ENCODE results near the gene LGALS3BP. TPM values are rescaled to one million over a fixed set of nuclear protein-coding genes. Genes with fewer than 3 reads are reported as not detected.

Gene LGALS3BP
- total and polyA plus RNA-seq, 2 experiments from 2014 or later, result 185 to 213 TPM

DNA sequence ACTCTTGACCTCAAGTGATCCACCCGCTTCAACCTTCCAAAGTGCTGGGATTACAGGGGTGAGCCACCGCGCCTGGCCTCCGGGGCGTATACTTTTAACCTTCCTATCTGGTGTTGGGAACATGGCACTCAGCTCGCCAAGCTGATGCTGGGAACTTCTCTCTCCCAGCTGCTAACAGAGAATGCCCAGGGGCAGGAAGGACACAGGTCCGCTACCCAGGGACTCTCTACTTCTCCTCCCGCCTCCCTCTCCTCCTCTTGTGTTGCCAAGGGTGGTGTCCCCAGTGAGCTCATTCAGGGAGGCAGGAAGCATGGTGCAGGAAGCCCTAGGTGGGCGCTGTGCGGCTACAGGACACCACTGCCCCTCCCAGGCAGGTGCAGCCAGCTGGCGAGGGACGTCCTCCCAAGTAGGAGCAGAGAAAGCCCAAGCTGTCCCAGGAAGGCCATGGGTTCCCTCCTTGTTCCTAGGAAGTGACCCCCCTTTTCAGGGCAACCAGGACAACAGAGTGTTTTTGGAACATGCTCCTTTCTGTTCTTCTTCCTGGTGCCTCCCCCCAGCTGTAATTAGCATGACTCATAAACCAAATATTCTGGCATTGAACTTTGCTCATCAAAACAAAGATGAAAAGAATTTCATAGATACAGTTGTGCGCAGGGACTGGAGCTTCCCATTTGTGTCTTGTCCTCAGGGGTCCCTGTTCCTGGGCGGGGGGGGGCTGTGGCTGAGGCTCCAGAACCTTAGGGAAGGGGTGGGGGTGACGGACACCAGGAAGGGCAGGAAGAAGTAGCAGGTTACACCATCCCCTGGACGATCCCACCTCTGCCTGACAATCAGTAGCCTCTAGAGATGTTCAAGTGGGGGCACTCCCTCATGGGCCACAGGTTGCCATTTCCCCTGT, 46.9 kb upstream of the LGALS3BP start:
- no peak overlapping the region for H3K4me3 ChIP-seq
- H3K9me3 ChIP-seq (ENCODE audit: low read depth), result no peaks in the 10 kb centered on the region
- no peaks in the 10 kb centered on the region for H3K36me3 ChIP-seq
- TF ChIP-seq, protein P1, sequence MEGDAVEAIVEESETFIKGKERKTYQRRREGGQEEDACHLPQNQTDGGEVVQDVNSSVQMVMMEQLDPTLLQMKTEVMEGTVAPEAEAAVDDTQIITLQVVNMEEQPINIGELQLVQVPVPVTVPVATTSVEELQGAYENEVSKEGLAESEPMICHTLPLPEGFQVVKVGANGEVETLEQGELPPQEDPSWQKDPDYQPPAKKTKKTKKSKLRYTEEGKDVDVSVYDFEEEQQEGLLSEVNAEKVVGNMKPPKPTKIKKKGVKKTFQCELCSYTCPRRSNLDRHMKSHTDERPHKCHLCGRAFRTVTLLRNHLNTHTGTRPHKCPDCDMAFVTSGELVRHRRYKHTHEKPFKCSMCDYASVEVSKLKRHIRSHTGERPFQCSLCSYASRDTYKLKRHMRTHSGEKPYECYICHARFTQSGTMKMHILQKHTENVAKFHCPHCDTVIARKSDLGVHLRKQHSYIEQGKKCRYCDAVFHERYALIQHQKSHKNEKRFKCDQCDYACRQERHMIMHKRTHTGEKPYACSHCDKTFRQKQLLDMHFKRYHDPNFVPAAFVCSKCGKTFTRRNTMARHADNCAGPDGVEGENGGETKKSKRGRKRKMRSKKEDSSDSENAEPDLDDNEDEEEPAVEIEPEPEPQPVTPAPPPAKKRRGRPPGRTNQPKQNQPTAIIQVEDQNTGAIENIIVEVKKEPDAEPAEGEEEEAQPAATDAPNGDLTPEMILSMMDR (IDR thresholded peaks at IDR 0.05; ENCODE audit: low read depth, low read length), result no peak
- H3K4me1 ChIP-seq (ENCODE audit: low read depth), result peaks cover 41% of the 10 kb centered on the region
- DNase-seq (ENCODE audit: low read depth in 1 of 2, low spot score in 1 of 2), result peak in 1 of 2 donors; percentile 85
- H3K27ac ChIP-seq, result peak overlapping the region; percentile 61
- peaks cover 21% of the 10 kb centered on the region for H3K27me3 ChIP-seq

DNA sequence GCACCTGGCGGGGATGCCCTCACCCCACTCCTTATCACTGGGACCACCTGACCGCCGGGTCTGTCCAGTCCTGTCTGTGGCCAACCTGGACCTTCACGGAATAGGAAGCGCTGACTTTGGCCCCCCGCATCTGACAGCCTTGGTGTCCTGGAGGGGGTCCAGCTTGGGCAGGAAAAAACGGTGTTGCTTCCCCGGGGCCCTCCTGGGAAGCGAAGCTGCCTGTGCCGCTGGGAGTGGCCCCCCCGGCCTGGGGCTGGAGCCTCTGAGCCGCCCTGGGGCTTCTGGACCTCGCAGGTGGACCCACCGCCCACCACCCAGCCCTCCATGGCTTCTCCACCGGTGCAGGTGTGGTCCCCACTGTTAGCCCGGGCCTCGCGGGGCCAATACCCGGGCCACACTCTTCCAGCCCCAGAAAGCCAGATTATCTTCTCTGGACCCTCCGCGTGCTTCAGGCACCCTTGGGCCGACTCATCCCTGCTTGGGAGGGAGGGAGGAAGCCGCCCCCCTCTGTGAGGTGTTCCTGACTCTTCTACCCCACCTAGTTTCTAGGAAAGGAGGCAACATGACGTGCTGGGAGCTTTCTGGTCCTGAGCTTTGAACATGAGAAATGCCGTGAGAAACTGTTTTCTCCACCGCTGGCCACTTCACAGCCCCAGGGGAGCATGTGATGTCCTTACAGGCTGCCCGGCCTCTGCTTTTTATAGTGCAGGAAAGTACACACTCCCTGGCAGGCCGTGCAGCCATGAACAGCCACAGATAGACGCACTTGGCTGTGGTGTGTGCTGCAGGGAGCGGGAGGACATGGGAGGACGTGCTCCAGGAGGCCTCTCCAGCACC, 45.4 kb upstream of the LGALS3BP start:
- peak; percentile 48 to 49 for DNase-seq (ENCODE audit: low read depth in 1 of 2, low spot score in 1 of 2)
- no peaks in the 10 kb centered on the region for H3K36me3 ChIP-seq
- peaks cover 21% of the 10 kb centered on the region for H3K27me3 ChIP-seq
- H3K27ac ChIP-seq, result no peak overlapping the region
- H3K9me3 ChIP-seq (ENCODE audit: low read depth), result no peaks in the 10 kb centered on the region
- TF ChIP-seq, protein P1 (IDR thresholded peaks at IDR 0.05; ENCODE audit: low read depth, low read length), result no peak
- H3K4me3 ChIP-seq, result peak overlapping the region; percentile 42
- peaks cover 46% of the 10 kb centered on the region for H3K4me1 ChIP-seq (ENCODE audit: low read depth)

DNA sequence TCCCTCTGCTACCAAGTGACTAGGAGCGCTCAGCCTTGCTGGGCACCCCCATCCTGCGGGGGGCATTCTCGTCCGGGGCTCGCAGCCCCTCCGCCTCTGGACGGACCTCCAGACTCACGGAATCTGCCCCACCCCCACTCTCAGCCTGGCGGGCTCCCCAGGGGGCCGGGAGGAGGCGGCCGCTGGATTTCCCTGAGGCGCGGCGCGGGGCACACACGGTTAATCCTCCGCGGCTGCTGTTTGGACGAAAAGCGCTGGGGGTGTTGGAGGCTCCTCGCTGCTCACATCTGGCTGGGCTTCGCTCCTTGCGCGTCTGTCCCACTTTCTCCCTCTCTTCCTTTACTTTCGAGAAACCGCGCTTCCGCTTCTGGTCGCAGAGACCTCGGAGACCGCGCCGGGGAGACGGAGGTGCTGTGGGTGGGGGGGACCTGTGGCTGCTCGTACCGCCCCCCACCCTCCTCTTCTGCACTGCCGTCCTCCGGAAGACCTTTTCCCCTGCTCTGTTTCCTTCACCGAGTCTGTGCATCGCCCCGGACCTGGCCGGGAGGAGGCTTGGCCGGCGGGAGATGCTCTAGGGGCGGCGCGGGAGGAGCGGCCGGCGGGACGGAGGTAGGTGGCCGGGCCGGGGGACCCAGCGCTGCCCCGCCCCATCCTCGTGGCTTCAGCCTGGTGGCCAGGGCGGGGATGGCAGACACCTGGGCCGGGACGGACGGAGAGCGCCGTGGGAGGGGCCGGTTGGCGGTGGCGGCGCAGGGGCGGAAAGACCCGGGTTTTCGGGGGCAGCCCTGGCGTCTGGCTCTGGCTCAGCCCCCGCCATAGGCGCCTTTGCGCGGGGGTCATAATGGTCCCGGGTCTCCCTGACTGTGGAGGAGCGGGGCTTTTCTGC, 44.4 kb upstream of the LGALS3BP start, which contains the start of gene C1QTNF1:
C1QTNF1 (plus strand) TSS at position 284 of the 886 bp plus-strand sequence. CDS start 19,800 bp downstream, outside the sequence.
- Histone ChIP-seq H3K27me3 (peaks cover 12% of the 10 kb centered on the region), H3K9me3 (ENCODE audit: low read depth) (no peaks in the 10 kb centered on the region), H3K4me1 (ENCODE audit: low read depth) (peaks cover 56% of the 10 kb centered on the region), H3K36me3 (no peaks in the 10 kb centered on the region), H3K4me3 (peak within 1 kb of the TSS; percentile 42), H3K27ac (no peak within 1 kb of the TSS)
- DNase-seq (ENCODE audit: low read depth in 1 of 2, low spot score in 1 of 2), result peak; percentile 68 to 88
- TF ChIP-seq, protein P1 (IDR thresholded peaks at IDR 0.05; ENCODE audit: low read depth, low read length), result peak; percentile 27

DNA sequence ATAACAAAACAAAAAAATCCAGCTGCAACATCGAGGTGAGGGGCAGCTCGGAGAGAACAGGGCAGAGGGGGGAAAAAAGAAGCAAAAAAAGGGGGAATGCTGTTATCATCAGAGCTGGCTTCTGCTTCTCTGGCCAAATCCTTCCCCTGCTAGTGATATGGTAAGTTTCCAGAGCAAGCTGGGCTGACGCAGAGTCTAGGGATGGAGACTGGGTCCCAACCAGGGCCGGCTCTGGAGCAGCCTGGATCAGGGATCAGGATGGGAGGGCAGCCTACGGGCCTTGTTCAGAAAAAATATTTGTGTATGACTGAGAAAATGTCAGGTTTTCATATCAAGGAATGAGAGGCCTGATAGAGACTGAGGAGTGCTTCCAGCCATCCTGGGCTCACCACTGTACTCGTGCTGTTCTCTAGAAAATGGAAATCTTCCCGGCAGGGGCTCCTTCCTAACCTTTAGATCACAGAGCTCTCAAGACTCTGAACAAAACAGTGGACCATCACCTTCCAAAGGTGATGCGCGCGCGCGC, 43.5 kb upstream of the LGALS3BP start:
- H3K36me3 ChIP-seq, result no peaks in the 10 kb centered on the region
- peaks cover 56% of the 10 kb centered on the region for H3K4me1 ChIP-seq (ENCODE audit: low read depth)
- H3K4me3 ChIP-seq, result no peak overlapping the region
- TF ChIP-seq, protein P1 (IDR thresholded peaks at IDR 0.05; ENCODE audit: low read depth, low read length), result no peak
- H3K27ac ChIP-seq, result no peak overlapping the region
- peaks cover 7% of the 10 kb centered on the region for H3K27me3 ChIP-seq
- no peaks in the 10 kb centered on the region for H3K9me3 ChIP-seq (ENCODE audit: low read depth)
- DNase-seq (ENCODE audit: low read depth in 1 of 2, low spot score in 1 of 2), result peak in 1 of 2 donors; percentile 76

Measured in cardiac muscle cell (in vitro differentiated cells and primary cell).